Panc1 (cell line): ENCODE results near the gene PHTF2. TPM values are rescaled to one million over a fixed set of nuclear protein-coding genes. Genes with fewer than 3 reads are reported as not detected.

Experiments
- ATAC-seq: fragments of 200-7000 bp; cut with Tn5 transposase; 2 replicates; pipeline ENCODE4 v1.9.1; 2020; ENCODE audit warnings: mild to moderate bottlenecking, moderate library complexity
- BruUV-seq: library from RNA; stranded (reverse); fragments of 400-500 nt; replicated peaks from 2 replicates; lab custom pipeline; 2021; lab: Mats Ljungman, UMichigan
- CTCF ChIA-PET: fragments of 300-600 bp; sonication (Branson Sonifier 250); formaldehyde crosslinking; loops from one replicate; lab custom pipeline; 2022; ENCODE audit warnings: antibody characterized with exemption; lab: Charles Lee
- POLR2A ChIA-PET: fragments of 300-600 bp; sonication (Branson Sonifier 250); formaldehyde crosslinking; loops from one replicate; lab custom pipeline; 2022; ENCODE audit warnings: antibody characterized with exemption; lab: Charles Lee
- DNase-seq: peaks from one replicate; pipeline ENCODE4 v3.0.0-alpha.2; 2010; ENCODE audit warnings: low read depth, low spot score
- H3K27ac ChIP-seq: 2 replicates; pipeline ENCODE4 v1.5.1; 2011; ENCODE audit warnings: mild to moderate bottlenecking, low read length, inconsistent platforms
- H3K27me3 ChIP-seq: fragments of 200-500 bp; sonication (Bioruptor generic); 2 replicates; pipeline ENCODE4 v1.6.0; 2014; ENCODE audit warnings: low read length, inconsistent platforms; ENCODE audit not compliant: control insufficient read depth, insufficient read depth
- H3K36me3 ChIP-seq: fragments of 200-500 bp; sonication (Bioruptor generic); 2 replicates; pipeline ENCODE4 v1.5.1; 2014; ENCODE audit warnings: inconsistent platforms, mild to moderate bottlenecking, low read length, moderate library complexity; ENCODE audit not compliant: control insufficient read depth, insufficient read depth
- H3K4me1 ChIP-seq: 2 replicates; pipeline ENCODE4 v1.5.1; 2011; ENCODE audit warnings: inconsistent platforms, mild to moderate bottlenecking, low read length, moderate library complexity; ENCODE audit not compliant: control insufficient read depth, insufficient read depth
- H3K4me3 ChIP-seq, 2 experiments: 2 replicates each; pipeline ENCODE4 v1.5.1; 2011 to 2012; ENCODE audit warnings: low read depth in 2 of 2, low read length in 2 of 2, mild to moderate bottlenecking in 2 of 2, inconsistent platforms in 1 of 2, moderate library complexity in 1 of 2
- H3K9me3 ChIP-seq: fragments of 200-500 bp; sonication (Bioruptor generic); 2 replicates; pipeline ENCODE4 v1.5.1; 2014; ENCODE audit warnings: low read depth, mild to moderate bottlenecking, inconsistent platforms, low read length, moderate library complexity; ENCODE audit not compliant: control insufficient read depth, insufficient read depth
- CTCF ChIP-seq: fragments of 450-650 bp; IDR thresholded peaks from 2 replicates; pipeline ENCODE4 v1.5.1; 2017; ENCODE audit warnings: mild to moderate bottlenecking
- POLR2AphosphoS5 ChIP-seq: IDR thresholded peaks from 2 replicates; pipeline ENCODE4 v1.6.1; 2012; ENCODE audit warnings: mild to moderate bottlenecking, low read depth, low read length, moderate library complexity
- REST ChIP-seq, 2 experiments: IDR thresholded peaks; 2 replicates each; pipeline ENCODE4 v1.6.1; 2011 to 2012; ENCODE audit warnings: low read depth in 2 of 2, control low read depth in 1 of 2, low read length in 1 of 2, mild to moderate bottlenecking in 1 of 2, moderate library complexity in 1 of 2; ENCODE audit not compliant: insufficient read depth in 1 of 2
- SIN3A ChIP-seq: IDR thresholded peaks from 2 replicates; pipeline ENCODE4 v1.6.1; 2012; ENCODE audit warnings: low read depth, mild to moderate bottlenecking, low read length, moderate library complexity, borderline replicate concordance; ENCODE audit not compliant: insufficient read depth
- TCF7L2 ChIP-seq: IDR thresholded peaks from 2 replicates; pipeline ENCODE4 v1.6.1; 2011; ENCODE audit warnings: mild to moderate bottlenecking, low read depth, low read length, inconsistent platforms
- in situ Hi-C: cut with HindIII; loops from 2 replicates; pipeline ENCODE4 v1.10.0; 2016; ENCODE audit warnings: low sequenced_read_pairs, low pct_unique_long_range_greater_than_20kb
- intact Hi-C: fragments of 100-400 bp; cut with micrococcal nuclease; formaldehyde crosslinking; loops from one replicate; pipeline ENCODE4 v1.10.0; 2022; ENCODE audit not compliant: unreplicated experiment
- total RNA-seq: library from RNA; stranded (reverse); gene quantifications from one replicate; pipeline ENCODE4 v1.2.1, GENCODE V29; 2021; ENCODE audit not compliant: unreplicated experiment

The PHTF2 gene
- total RNA-seq, 1 experiment from 2014 or later = 61.5 TPM

GRCh38 chr7:77971726-77972125 is 173.2 kb downstream of the PHTF2 start:
- Histone ChIP-seq H3K4me1 (no peaks in the 10 kb centered on the region), H3K4me3 (no peak overlapping the region), H3K27ac (no peak overlapping the region), H3K36me3 (no peaks in the 10 kb centered on the region), H3K9me3 (no peaks in the 10 kb centered on the region), H3K27me3 (no peaks in the 10 kb centered on the region)
- TF ChIP-seq REST (IDR thresholded peaks at IDR 0.05; ENCODE audit: insufficient read depth in 1 of 2, low read depth in 2 of 2, low read length in 1 of 2) (no peak), CTCF (no peak), SIN3A (no peak), TCF7L2 (no peak), POLR2AphosphoS5 (no peak)
- no TSS peak for BruUV-seq
- DNase-seq = no peak
- in situ Hi-C loops = no loop called here
- ChIA-PET CTCF (no interaction called here), POLR2A (no interaction called here)
- intact Hi-C loops = no loop called here
- ATAC-seq = no peak

- intact Hi-C loops = no loop called here
- no peak for TF ChIP-seq CTCF
- BruUV-seq = no TSS peak
- CTCF ChIA-PET = no interaction called here
- in situ Hi-C loops = no loop called here
- Histone ChIP-seq H3K4me3 (no peak overlapping the region), H3K27ac (no peak overlapping the region), H3K36me3 (no peaks in the 10 kb centered on the region), H3K27me3 (no peaks in the 10 kb centered on the region), H3K4me1 (no peaks in the 10 kb centered on the region), H3K9me3 (no peaks in the 10 kb centered on the region)
- no peak for DNase-seq
- no peak for ATAC-seq
- POLR2A ChIA-PET = no interaction called here
These were observed 177.3 kb downstream of the PHTF2 start for GRCh38 chr7:77975672-77976480.
